Measurements from ENCODE around the gene DPH3.

DNA sequence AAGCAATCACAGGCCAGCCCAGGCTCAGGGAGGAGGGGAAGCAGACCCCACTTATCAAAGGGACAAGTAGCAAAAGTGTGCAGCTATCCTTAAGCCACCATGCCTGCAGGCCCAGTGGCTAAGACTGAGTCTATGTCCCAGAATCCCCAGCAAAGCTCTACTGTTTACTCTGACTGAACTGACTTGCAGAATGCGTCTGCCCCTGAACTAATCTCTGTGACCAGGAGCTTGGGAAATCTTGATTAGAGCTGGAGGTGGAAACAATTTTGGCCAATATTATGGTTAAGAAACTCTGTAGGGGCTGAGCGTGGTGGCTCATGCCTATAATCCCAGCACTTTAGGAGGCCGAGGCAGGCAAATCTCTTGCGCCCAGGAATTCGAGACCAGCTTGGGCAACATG, 22.6 kb downstream of the DPH3 start:
- TF ChIP-seq CTCF (IDR thresholded peaks at IDR 0.05) (no peak), POLR2A (IDR thresholded peaks at IDR 0.05) (no peak)
